HepG2 (cell line): ENCODE measurements around the gene MAPK8. TPM values are rescaled to one million over a fixed set of nuclear protein-coding genes. Genes with fewer than 3 reads are reported as not detected.

Experiments
- ATAC-seq: fragments of 200-7000 bp; cut with Tn5 transposase; 3 replicates; pipeline ENCODE4 v1.9.1; 2020; ENCODE audit warnings: mild to moderate bottlenecking, moderate library complexity
- BruUV-seq: library from RNA; stranded (reverse); fragments of 400-500 nt; replicated peaks from 2 replicates; lab custom pipeline; 2021; lab: Mats Ljungman, UMichigan
- CTCF ChIA-PET: fragments of 300-600 bp; formaldehyde crosslinking; extraction: SDS; loops from one replicate; lab custom pipeline; 2021; ENCODE audit warnings: low total read pairs, inconsistent platforms, low intra/inter-chr PET ratio; lab: Yijun Ruan, JAX
- POLR2A ChIA-PET: fragments of 350-600 bp; sonication (Branson Sonifier 250); formaldehyde crosslinking; loops from one replicate; lab custom pipeline; 2020; ENCODE audit warnings: antibody characterized with exemption, inconsistent platforms; lab: Yijun Ruan, JAX
- DNase-seq: peaks from one replicate; pipeline ENCODE4 v3.0.0-alpha.2; 2015; ENCODE audit warnings: low spot score
- FAIRE-seq: peaks from 3 replicates; lab custom pipeline; 2011; peaks lifted over from hg19 to GRCh38; lab: Jason Lieb, UNC
- H2AFZ ChIP-seq: one replicate; pipeline ENCODE4 v1.6.1; 2011; ENCODE audit warnings: low read length, inconsistent platforms
- H3K27ac ChIP-seq: fragments of 300-600 bp; 3 replicates; pipeline ENCODE4 v1.8.0; 2011; ENCODE audit warnings: mixed run types, mild to moderate bottlenecking, mixed read lengths, low read length, inconsistent platforms; ENCODE audit not compliant: insufficient read depth; ENCODE audit errors: extremely low read length
- H3K27me3 ChIP-seq, 2 experiments: fragments of 200-600 bp in 1 of 2; 2 replicates in 1 of 2; 3 replicates in 1 of 2; pipeline versions ENCODE4 v1.6.0 to v1.8.0; 2011; ENCODE audit warnings: low read length in 2 of 2, mild to moderate bottlenecking in 2 of 2, moderate library complexity in 2 of 2, inconsistent platforms in 1 of 2; ENCODE audit not compliant: insufficient read depth in 2 of 2, control insufficient read depth in 1 of 2
- H3K36me3 ChIP-seq, 2 experiments: fragments of 200-600 bp in 1 of 2; replicated peaks in 1 of 2; 2 replicates in 1 of 2; 3 replicates in 1 of 2; pipeline versions ENCODE4 v1.5.1 to v1.8.0; 2011; ENCODE audit warnings: low read length in 2 of 2, inconsistent platforms in 1 of 2; ENCODE audit not compliant: insufficient read depth in 2 of 2, control insufficient read depth in 1 of 2
- H3K4me1 ChIP-seq: 2 replicates; pipeline ENCODE4 v1.5.1; 2012; ENCODE audit warnings: low read length, inconsistent platforms; ENCODE audit not compliant: insufficient read depth
- H3K4me2 ChIP-seq: 2 replicates; pipeline ENCODE4 v1.6.0; 2011; ENCODE audit warnings: low read depth, low read length, inconsistent platforms
- H3K4me3 ChIP-seq, 3 experiments: fragments of 200-600 bp in 1 of 3; sonication (generic), shearing (Covaris generic) in 1 of 3; replicated peaks in 1 of 3; 2 replicates each; pipeline ENCODE4 v1.5.1; 2011 to 2016; ENCODE audit warnings: low read length in 3 of 3, inconsistent platforms in 2 of 3, low read depth in 2 of 3, mild to moderate bottlenecking in 2 of 3, control low read depth in 1 of 3, mixed read lengths in 1 of 3; ENCODE audit not compliant: insufficient read depth in 1 of 3
- H3K79me2 ChIP-seq: one replicate; pipeline ENCODE4 v1.6.1; 2011; ENCODE audit warnings: low read length, inconsistent platforms; ENCODE audit not compliant: insufficient read depth
- H3K9ac ChIP-seq: 2 replicates; pipeline ENCODE4 v1.6.0; 2011; ENCODE audit warnings: mild to moderate bottlenecking, low read depth, low read length, inconsistent platforms; ENCODE audit not compliant: insufficient read depth
- H3K9me3 ChIP-seq: 2 replicates; pipeline ENCODE4 v1.5.1; 2012; ENCODE audit warnings: mild to moderate bottlenecking, low read length
- H4K20me1 ChIP-seq: 2 replicates; pipeline ENCODE4 v1.6.0; 2011; ENCODE audit warnings: inconsistent platforms, mild to moderate bottlenecking, low read length, moderate library complexity; ENCODE audit not compliant: insufficient read depth
- FOXC1 ChIP-seq: sonication (generic); formaldehyde crosslinking; IDR thresholded peaks from 2 replicates; pipeline ENCODE4 v1.8.0; 2022; ENCODE audit warnings: mild to moderate bottlenecking, missing genetic modification reagents, borderline replicate concordance
- ISX ChIP-seq: sonication (generic); formaldehyde crosslinking; conservative IDR thresholded peaks from 2 replicates; pipeline ENCODE4 v1.5.0; 2020; ENCODE audit warnings: missing genetic modification reagents
- JDP2 ChIP-seq: sonication (generic); formaldehyde crosslinking; IDR thresholded peaks from 2 replicates; pipeline ENCODE4 v1.8.1; 2022; ENCODE audit warnings: missing genetic modification reagents, borderline replicate concordance
- KDM5A ChIP-seq: fragments of 200-600 bp; sonication (generic); IDR thresholded peaks from 2 replicates; pipeline ENCODE4 v1.7.0; 2018; ENCODE audit warnings: antibody characterized with exemption, mild to moderate bottlenecking, low read length, borderline replicate concordance
- MAFG ChIP-seq: sonication (generic); formaldehyde crosslinking; IDR thresholded peaks from 2 replicates; pipeline ENCODE4 v1.5.1; 2020; ENCODE audit warnings: mild to moderate bottlenecking, missing genetic modification reagents
- NCOA5 ChIP-seq: sonication (generic); formaldehyde crosslinking; IDR thresholded peaks from 2 replicates; pipeline ENCODE4 v1.4.0; 2020; ENCODE audit warnings: missing genetic modification reagents
- TCF7 ChIP-seq: sonication (generic); IDR thresholded peaks from 2 replicates; pipeline ENCODE4 v1.6.1; 2016; ENCODE audit warnings: antibody characterized with exemption, low read depth
- ZBTB1 ChIP-seq: sonication (generic); formaldehyde crosslinking; IDR thresholded peaks from 2 replicates; pipeline ENCODE4 v1.4.0; 2020; ENCODE audit warnings: missing genetic modification reagents, borderline replicate concordance
- ZFP36L1 ChIP-seq: sonication (generic); formaldehyde crosslinking; IDR thresholded peaks from 2 replicates; pipeline ENCODE4 v1.8.0; 2022; ENCODE audit warnings: mild to moderate bottlenecking, missing genetic modification reagents, moderate library complexity
- ZNF382 ChIP-seq: sonication (generic); formaldehyde crosslinking; IDR thresholded peaks from 2 replicates; pipeline ENCODE4 v1.5.0; 2020; ENCODE audit warnings: missing genetic modification reagents, mild to moderate bottlenecking, borderline replicate concordance
- ZNF510 ChIP-seq: sonication (generic); formaldehyde crosslinking; IDR thresholded peaks from 2 replicates; pipeline ENCODE4 v1.4.0; 2020; ENCODE audit warnings: low read depth, mild to moderate bottlenecking, missing genetic modification reagents
- WGBS: methylation state at CpG from one replicate; pipeline ENCODE4 v1.1.6; 2017; ENCODE audit warnings: low lambda C conversion rate; 5-methylcytosine and 5-hydroxymethylcytosine counted together
- in situ Hi-C: cut with HindIII; loops from 2 replicates; pipeline ENCODE4 v1.10.0; 2017; ENCODE audit warnings: low pct_unique_long_range_greater_than_20kb; ENCODE audit not compliant: extremely low pct_ligation_motif_present
- intact Hi-C: fragments of 100-400 bp; cut with micrococcal nuclease; formaldehyde crosslinking; loops from one replicate; pipeline ENCODE4 v1.10.0; 2022; ENCODE audit not compliant: unreplicated experiment
- polyA plus RNA-seq, 8 experiments: library from polyadenylated mRNA; depleted of rRNA in 3 of 8; stranded (reverse) in 7 of 8; unstranded in 1 of 8; fragments of >200 nt; fragmentation: Illumina TruSeq in 4 of 8; extraction: Trizol in 4 of 8; gene quantifications; 2 replicates each; pipeline versions ENCODE4 v1.2.1 to v1.2.3, GENCODE V29; 2011 to 2016; ENCODE audit warnings: low read depth in 4 of 8, missing spikeins in 1 of 8, mixed read lengths in 1 of 8; ENCODE audit not compliant: insufficient read depth in 1 of 8
- total RNA-seq, 5 experiments: library from RNA; depleted of rRNA; stranded (reverse); fragments of >200 nt; fragmentation: Illumina TruSeq; extraction: Trizol; gene quantifications; 2 replicates each; pipeline ENCODE4 v1.2.3, GENCODE V29; 2016; ENCODE audit warnings: low read depth in 1 of 5
- TF ChIP-seq, protein P1 (sequence below): sonication (generic); formaldehyde crosslinking; IDR thresholded peaks from 2 replicates; pipeline ENCODE4 v1.5.0; 2020; ENCODE audit warnings: mild to moderate bottlenecking, missing genetic modification reagents
- TF ChIP-seq, protein P2 (sequence below): sonication (generic); formaldehyde crosslinking; IDR thresholded peaks from 2 replicates; pipeline ENCODE4 v1.4.0; 2020; ENCODE audit warnings: low read depth, mild to moderate bottlenecking, missing genetic modification reagents

The MAPK8 gene
- total and polyA plus RNA-seq, 2 of the 13 experiments (the other 11 are each of a cell fraction or from before 2014, with no cell fraction given), result 41.6 to 47.3 TPM

DNA sequence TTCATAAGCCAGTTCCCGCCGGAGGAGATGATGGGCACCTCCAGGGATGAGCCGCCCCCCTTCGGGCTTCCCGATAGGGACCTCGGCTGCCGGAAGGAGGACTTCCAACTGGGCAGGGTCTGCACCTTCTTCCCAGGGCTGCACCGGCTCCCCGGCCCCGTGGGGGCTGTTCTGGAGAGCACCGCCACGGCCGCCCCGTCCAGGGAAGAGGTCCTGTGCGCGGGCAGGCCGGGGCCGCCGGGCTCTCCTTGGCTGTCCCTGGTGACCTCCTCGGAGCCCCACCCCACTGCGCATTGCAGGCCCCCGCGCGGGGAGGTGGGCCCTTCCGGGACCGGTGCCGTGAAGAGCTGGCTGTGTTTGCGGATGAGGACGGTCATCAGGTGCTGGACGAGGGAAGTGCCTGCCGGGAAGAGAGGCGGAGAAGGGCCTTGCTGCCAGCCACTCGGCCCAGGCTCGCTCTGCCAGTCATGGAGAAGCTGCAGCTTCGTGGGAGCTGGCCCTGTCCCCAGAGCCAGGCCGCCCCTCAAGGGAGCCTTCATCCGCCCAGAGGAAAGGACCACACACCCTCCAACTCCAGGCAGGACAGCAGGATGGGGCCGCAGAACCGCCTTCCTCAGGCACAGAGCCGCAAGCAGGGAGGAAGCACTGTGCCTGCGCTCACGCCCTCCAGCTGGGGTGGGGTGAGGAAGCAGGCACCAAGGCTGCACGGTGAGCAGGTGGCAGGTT lies 144.4 kb downstream of the MAPK8 start:
- H3K27me3 ChIP-seq, result peaks cover 3 to 12% of the 10 kb centered on the region in 2 experiments; a peak in 4 of 5 replicates
- TF ChIP-seq FOXC1 (CRISPR knock-in tag) (no peak), ISX (no peak), ZNF510 (no peak), ZFP36L1 (CRISPR knock-in tag) (no peak), ZNF382 (CRISPR knock-in tag) (no peak), NCOA5 (CRISPR knock-in tag) (no peak), KDM5A (no peak), ZBTB1 (no peak), MAFG (CRISPR knock-in tag) (no peak), TCF7 (no peak), JDP2 (CRISPR knock-in tag) (no peak)
- TF ChIP-seq, protein P1, sequence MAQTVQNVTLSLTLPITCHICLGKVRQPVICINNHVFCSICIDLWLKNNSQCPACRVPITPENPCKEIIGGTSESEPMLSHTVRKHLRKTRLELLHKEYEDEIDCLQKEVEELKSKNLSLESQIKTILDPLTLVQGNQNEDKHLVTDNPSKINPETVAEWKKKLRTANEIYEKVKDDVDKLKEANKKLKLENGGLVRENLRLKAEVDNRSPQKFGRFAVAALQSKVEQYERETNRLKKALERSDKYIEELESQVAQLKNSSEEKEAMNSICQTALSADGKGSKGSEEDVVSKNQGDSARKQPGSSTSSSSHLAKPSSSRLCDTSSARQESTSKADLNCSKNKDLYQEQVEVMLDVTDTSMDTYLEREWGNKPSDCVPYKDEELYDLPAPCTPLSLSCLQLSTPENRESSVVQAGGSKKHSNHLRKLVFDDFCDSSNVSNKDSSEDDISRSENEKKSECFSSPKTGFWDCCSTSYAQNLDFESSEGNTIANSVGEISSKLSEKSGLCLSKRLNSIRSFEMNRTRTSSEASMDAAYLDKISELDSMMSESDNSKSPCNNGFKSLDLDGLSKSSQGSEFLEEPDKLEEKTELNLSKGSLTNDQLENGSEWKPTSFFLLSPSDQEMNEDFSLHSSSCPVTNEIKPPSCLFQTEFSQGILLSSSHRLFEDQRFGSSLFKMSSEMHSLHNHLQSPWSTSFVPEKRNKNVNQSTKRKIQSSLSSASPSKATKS (CRISPR knock-in tag), result no peak
- TF ChIP-seq, protein P2, sequence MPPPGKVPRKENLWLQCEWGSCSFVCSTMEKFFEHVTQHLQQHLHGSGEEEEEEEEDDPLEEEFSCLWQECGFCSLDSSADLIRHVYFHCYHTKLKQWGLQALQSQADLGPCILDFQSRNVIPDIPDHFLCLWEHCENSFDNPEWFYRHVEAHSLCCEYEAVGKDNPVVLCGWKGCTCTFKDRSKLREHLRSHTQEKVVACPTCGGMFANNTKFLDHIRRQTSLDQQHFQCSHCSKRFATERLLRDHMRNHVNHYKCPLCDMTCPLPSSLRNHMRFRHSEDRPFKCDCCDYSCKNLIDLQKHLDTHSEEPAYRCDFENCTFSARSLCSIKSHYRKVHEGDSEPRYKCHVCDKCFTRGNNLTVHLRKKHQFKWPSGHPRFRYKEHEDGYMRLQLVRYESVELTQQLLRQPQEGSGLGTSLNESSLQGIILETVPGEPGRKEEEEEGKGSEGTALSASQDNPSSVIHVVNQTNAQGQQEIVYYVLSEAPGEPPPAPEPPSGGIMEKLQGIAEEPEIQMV, result no peak
- no peak overlapping the region for H3K4me2 ChIP-seq
- no peak overlapping the region for H3K27ac ChIP-seq
- H2AFZ ChIP-seq, result no peak overlapping the region
- peaks cover 32% of the 10 kb centered on the region for H3K4me1 ChIP-seq
- in situ Hi-C loops, result no loop called here
- DNase-seq (no peak), FAIRE-seq (no peak), ATAC-seq (no peak)
- WGBS, result 86% methylated on average over 16 of the region's 43 CpGs
- POLR2A ChIA-PET, result no interaction called here
- H3K9ac ChIP-seq, result no peak overlapping the region
- H4K20me1 ChIP-seq, result no peaks in the 10 kb centered on the region
- no peaks in the 10 kb centered on the region for H3K79me2 ChIP-seq
- no peak overlapping the region for H3K4me3 ChIP-seq
- no TSS peak for BruUV-seq
- no peaks in the 10 kb centered on the region for H3K36me3 ChIP-seq
- CTCF ChIA-PET, result no interaction called here
- intact Hi-C loops, result no loop called here
- H3K9me3 ChIP-seq, result no peaks in the 10 kb centered on the region
